Breast epithelium (tissue), 3 donors: ENCODE measurements around the gene PKHD1.

Experiments
- CTCF ChIP-seq, 3 donors: fragments of 450-650 bp; IDR thresholded peaks; one replicate each; pipeline ENCODE4 v1.5.1; 2016 to 2017; ENCODE audit warnings: antibody characterized with exemption in 3 of 3, mild to moderate bottlenecking in 3 of 3, moderate library complexity in 3 of 3
- POLR2A ChIP-seq: fragments of 450-650 bp; IDR thresholded peaks from one replicate; pipeline ENCODE4 v1.6.1; 2016; ENCODE audit warnings: antibody characterized with exemption, mild to moderate bottlenecking, moderate library complexity

- TF ChIP-seq CTCF (IDR thresholded peaks at IDR 0.05) (no peak), POLR2A (no peak)
Measured at GRCh38 chr6:52014391-52014790, 73.0 kb downstream of the PKHD1 start.
